NCI-H2081 (cell line): ENCODE data around the gene KIAA0753.

ENCODE experiments used
- DNase-seq, 2 experiments: peaks; one replicate each; lab custom pipeline; 2025; lab: John Stamatoyannopoulos, UW

The KIAA0753 gene

GRCh38 chr17:6547336-6547735 is 93.2 kb downstream of the KIAA0753 start:
- peak in 1 of 2 experiments; percentile 6 for DNase-seq

GRCh38 chr17:6546069-6546718 is 94.3 kb downstream of the KIAA0753 start:
- no peak for DNase-seq

GRCh38 chr17:6545291-6545690 is 95.2 kb downstream of the KIAA0753 start:
- DNase-seq, result no peak

- no peak for DNase-seq
Observed at GRCh38 chr17:6544011-6544370, 96.5 kb downstream of the KIAA0753 start.

- no peak for DNase-seq
Observed at GRCh38 chr17:6543079-6544010, 97.2 kb downstream of the KIAA0753 start.

GRCh38 chr17:6542577-6542976 is 97.9 kb downstream of the KIAA0753 start:
- no peak for DNase-seq

GRCh38 chr17:6541886-6542285 is 98.6 kb downstream of the KIAA0753 start:
- no peak for DNase-seq

- DNase-seq, result no peak
Observed at GRCh38 chr17:6539871-6540270, 100.6 kb downstream of the KIAA0753 start.

GRCh38 chr17:6536566-6537065 is 103.9 kb downstream of the KIAA0753 start:
- no peak for DNase-seq

- DNase-seq, result no peak
Observed at GRCh38 chr17:6536053-6536452, 104.5 kb downstream of the KIAA0753 start.

GRCh38 chr17:6534846-6535514 is 105.5 kb downstream of the KIAA0753 start:
- DNase-seq, result no peak

GRCh38 chr17:6532441-6532885 is 108.0 kb downstream of the KIAA0753 start:
- DNase-seq, result no peak

GRCh38 chr17:6531575-6531974 is 108.9 kb downstream of the KIAA0753 start:
- DNase-seq, result no peak

- DNase-seq, result no peak
Observed at GRCh38 chr17:6530324-6530920, 110.1 kb downstream of the KIAA0753 start.

GRCh38 chr17:6528557-6528956 is 112.0 kb downstream of the KIAA0753 start:
- DNase-seq, result no peak
